GM19239 (cell line): ENCODE measurements around the gene NEURL3.

ENCODE experiments used
- DNase-seq: peaks from one replicate; pipeline ENCODE4 v3.0.0; 2011; ENCODE audit warnings: low spot score; ENCODE audit not compliant: insufficient read length
- FAIRE-seq: peaks from 2 replicates; lab custom pipeline; 2011; peaks lifted over from hg19 to GRCh38; lab: Jason Lieb, UNC

Gene NEURL3

DNA sequence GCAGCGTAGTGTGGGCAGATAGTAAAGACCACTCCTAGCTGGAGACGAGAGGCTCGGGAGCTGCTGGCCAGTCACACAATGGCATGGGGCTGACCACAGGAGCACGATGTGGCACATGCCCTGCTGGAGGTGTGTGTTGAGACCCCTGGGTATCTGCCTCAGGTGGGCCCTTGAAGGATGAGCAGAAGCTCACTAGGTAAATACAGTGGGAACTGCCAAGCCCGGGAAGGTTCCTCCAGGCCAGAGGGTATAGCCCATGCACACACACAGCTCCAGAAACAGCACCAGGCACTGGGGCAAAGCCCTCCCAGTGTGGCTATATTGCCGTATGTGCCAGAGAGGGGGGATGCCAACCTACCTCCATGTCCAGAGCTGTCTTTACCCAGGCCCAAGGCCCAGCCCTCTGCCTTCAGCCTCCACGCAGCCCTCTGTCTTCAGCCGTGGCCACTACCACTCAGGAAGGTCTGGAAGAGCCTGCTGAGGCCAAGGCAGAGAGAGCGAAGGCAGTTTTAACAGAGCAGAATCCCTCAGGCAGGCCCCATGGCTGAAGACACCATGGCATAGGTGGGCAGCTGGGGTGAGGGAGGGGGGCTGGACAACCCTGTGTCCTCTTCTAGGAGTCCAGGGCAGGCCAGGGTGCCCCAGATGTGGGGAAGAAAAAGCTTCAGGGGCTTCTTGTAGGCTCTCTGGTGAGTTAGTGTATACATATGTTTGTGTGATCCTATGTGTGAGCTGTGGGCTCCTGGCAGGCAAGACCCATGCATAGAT, 24.4 kb upstream of the NEURL3 start:
- DNase-seq, result no peak
- FAIRE-seq, result no peak

GRCh38 chr2:96528700-96529375, 23.7 kb upstream of the NEURL3 start:
- FAIRE-seq (peak; percentile 76), DNase-seq (no peak)

DNA sequence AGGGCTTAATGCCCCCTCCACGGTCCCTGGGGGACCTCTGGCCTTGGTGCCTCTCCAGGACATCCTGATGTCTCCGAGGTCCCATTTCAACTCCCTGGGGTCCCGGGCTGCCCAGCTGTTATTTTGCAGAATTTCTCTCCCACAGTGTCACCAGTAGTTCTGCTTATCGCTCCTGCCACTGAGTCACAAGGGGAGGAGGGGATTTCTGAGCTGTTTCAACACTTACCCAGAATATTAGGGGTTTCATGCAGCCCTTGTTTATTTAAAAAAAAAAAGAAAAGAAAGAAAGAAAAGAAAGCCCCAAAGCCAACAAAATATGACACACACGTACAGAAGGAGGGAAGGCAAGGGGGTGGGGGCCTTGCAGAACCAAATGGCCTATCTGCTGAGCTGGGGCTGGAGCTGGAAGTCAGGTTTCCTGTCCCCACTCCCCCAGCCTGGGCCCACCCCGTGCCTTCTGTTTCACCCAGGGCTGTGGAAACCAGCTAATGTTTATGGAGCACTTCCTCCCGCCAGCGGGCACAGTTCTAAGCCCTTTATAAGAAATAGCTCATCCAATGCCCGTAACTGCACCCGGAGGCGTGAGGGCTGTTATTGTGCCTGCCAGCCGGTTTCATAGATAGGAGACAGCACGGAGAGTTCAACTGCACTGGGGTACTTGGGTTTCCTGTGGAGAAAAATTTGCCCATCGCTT, 23.0 kb upstream of the NEURL3 start:
- peak; percentile 64 for FAIRE-seq
- DNase-seq, result no peak

GRCh38 chr2:96527286-96528005, 22.3 kb upstream of the NEURL3 start:
- FAIRE-seq (peak; percentile 92), DNase-seq (peak; percentile 63)

DNA sequence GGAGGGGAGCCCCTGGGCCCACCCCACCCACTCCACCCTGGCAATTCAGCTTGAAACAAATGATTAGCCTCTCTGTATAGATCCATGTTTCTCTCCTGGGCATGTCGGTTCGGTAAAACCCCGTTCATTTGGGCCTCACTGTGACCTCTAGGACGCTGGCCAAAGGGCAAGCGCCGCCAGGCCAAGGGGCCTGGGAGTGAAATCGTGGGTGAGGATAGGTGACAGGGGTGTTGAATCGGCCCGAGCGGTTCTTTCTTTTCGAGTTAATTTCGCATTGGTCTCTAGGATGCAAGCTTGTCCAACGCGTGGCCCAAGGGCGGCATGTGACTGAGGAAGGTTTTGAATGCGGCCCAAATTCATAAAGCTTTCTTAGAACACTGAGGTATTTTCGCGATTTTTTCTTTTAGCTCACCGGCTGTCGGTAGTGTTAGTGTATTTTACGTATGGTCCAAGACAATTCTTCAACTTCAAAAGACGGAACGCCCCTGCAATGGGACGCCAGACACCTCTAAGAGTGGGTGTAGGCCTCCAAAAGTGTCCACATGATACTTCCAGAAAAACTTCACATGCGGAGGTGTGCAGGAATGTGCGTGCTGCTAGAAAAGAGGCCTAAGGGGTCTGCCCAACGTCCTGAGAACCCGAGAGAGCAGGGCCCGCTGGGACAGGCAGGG, 21.6 kb upstream of the NEURL3 start:
- FAIRE-seq (no peak), DNase-seq (no peak)

GRCh38 chr2:96526101-96526591, 21.0 kb upstream of the NEURL3 start:
- no peak for FAIRE-seq
- DNase-seq, result no peak

GRCh38 chr2:96525211-96525507, 20.0 kb upstream of the NEURL3 start:
- FAIRE-seq, result peak; percentile 84
- no peak for DNase-seq

DNA sequence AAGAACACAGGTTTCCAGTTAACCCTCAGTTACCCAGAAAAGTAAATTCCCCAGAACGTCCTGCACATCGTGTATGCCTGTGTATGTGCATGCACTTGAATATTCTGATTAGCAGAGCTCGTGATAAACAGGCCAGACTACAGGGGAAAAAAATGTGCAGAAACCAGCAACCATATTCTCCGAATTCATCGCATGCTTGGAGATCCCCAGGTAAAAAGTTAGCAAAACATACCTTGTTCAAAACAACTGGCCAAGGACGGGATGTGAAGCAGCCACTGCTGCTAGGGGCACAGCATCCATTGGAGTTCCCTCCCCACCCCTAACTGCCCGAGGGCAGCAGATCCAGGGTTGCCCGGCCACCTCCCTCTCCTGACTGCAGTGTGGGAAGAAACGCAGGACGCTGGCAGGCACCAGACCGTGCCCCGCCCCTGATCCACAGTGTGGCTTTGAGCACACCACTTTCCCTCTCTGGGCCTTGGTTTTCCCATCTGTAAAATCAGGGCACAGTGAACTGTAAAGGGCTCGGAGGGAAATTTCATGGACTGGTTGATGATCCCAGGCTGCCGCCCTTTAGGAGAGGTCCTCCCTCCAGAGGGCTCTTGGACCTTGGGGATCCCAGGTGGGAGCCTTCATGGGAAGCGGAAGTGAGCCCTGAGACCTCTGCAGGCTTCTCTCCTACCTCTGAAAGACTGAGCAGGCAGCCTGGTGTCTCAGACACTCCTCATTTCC, 19.5 kb upstream of the NEURL3 start:
- FAIRE-seq (no peak), DNase-seq (no peak)

DNA sequence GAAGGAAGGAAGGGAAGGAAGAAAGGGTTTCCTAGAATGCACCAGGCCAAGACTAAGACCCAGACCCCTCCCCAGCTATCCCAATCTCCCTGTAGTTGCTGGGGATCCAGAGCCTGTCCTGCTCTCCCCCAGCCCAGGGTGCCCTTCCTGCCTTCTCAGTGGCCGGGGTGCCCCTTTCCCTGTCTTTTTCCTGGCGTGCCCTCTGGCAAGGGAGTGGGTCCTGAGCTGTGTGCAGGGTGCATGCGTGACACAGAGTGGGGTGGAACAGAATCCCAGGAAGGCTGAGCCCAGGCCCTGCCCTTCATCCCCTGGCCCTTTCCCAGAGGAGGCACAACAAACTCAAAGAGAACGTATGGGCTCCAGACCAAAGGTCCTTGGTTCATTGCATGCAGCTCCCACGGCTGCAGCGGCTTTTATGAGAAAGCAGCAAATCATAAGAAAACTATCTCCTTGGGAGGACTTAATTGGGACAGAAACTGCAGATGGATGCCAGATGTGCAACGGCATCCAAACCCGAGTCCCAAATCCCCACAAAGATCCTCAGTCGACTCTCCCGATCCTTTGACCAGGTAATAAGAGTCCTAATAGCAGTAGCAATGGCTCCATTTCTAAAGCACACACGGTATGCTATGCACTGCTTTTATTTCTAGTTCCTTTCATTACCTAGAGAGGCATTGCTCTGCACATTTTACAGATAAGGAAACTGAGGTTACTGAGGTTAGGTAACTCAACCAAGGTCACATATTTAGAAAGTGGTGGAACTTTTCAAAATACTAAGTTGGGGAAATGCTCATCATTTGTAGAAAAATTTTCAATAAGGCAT, 18.7 kb upstream of the NEURL3 start:
- FAIRE-seq (peak; percentile 58), DNase-seq (no peak)

DNA sequence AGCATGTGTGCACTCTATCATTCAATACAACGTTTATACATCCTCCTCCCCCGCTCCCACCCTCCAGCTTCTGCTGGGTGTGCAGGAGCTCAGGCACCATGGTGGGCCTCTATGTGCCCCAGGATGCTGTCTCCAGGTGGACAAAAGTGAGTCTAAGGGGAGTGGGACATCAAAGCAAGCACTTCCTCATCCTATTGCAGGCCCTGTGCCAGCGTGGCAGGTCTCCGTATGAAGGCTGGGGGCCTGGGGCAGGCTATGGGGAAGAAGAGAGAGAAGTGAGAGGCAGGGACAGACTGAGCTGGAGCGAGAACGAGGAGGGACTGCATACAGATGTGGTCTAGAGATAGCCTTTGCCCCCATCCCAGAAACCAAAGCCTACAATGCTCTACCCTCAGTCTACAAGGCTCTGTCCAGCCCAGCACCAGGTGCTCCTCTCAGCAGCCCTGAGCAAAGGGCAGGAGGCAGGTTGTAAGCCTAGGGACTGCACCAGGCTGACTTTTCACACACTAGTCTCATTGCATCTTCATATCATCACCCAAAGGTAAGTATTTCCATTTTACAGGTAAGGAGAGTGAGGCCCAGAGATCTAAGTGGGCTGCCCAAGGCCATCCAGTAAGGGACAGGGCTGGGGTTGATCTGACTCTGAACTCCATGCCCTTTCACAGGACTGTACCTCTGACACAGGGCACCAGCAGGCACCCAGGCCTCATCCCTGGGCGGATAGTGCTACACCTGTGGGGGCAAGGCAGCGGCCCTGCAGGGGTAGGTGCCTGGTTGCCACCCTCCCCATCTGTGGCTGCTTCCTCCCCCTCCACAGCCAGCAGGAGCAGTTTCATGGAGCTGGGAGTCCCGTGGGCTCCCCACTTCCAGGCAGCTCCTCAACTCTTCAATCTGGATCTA, 17.4 kb upstream of the NEURL3 start:
- no peak for DNase-seq
- FAIRE-seq, result no peak

DNA sequence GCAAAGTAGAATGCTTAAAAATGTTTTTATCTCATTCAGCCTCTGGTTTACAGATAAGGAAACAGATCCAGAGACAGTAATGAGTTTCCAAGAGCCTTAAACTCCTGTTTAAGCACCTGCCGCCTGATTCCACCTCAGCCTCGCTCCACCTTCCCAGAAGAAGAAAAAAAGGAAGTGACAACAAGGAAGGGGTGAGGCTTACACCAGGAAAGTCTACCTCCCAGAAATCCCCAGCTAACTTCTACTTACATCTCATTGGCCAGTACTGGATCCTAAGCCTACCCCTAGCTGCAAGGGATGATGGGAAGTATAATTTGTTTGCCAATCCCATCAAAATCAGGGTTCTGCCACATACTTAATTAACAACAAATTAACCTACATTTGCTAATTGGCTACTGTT, 16.1 kb upstream of the NEURL3 start:
- FAIRE-seq (no peak), DNase-seq (no peak)

- FAIRE-seq, result no peak
- DNase-seq, result no peak
Observed at GRCh38 chr2:96520697-96521096, 15.5 kb upstream of the NEURL3 start.

GRCh38 chr2:96520231-96520630, 15.1 kb upstream of the NEURL3 start:
- FAIRE-seq (no peak), DNase-seq (no peak)

DNA sequence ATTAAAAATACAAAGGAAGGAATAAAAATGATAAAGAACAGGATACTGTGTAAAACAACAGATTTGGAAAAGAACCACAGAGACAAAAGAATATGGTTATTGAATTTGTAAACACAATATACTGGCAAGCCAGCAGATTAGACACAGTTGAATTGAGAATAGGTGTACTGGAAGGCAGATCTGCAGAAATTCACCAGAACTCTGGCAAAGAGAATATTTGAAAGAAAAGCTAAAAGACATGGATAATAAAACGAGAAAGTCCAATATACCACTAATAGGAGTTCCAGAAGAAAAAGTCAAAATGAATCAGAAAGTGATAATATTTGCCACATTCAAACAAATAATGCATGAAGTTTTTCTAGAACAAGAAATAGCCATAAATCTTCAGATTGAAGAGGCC, 11.9 kb upstream of the NEURL3 start:
- FAIRE-seq (no peak), DNase-seq (no peak)

- DNase-seq, result no peak
Observed at GRCh38 chr2:96514521-96514920, 9.4 kb upstream of the NEURL3 start.

DNA sequence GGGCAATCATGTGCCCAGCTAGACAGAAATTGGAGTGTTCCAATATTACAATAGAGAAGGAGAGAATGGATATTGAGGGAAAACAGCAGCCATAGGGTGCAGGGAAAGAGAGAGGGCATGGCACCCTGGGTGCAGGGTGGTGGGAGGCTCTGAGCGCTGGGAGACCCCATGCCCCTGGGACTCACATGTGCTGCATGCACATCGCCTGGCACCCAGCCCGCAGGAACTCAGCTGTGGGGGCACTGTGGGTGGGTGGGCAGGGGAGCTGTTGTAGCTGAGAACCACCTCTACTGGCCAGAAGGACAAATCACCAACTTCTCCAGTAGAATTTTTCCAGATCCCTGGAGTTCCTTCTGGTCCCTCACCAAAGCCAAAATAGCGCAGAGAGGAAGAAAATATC, 7.2 kb upstream of the NEURL3 start:
- no peak for FAIRE-seq
- DNase-seq, result no peak

More at GRCh38 chr2:96514521-96514920, 9.4 kb upstream of the NEURL3 start:
- no peak for FAIRE-seq

GRCh38 chr2:96511851-96512250, 6.7 kb upstream of the NEURL3 start:
- DNase-seq (no peak), FAIRE-seq (no peak)
